Endothelial cell of umbilical vein (primary cell): ENCODE measurements around the gene KLHL35. TPM values are rescaled to one million over a fixed set of nuclear protein-coding genes. Genes with fewer than 3 reads are reported as not detected.

ENCODE experiments used
- BruUV-seq: library from RNA; stranded (reverse); fragments of 400-500 nt; replicated peaks from 2 replicates; lab custom pipeline; 2021; lab: Mats Ljungman, UMichigan
- CTCF ChIA-PET: fragments of 300-600, 350-600 bp; sonication (Branson Sonifier 250); formaldehyde crosslinking; loops from one replicate; lab custom pipeline; 2021; ENCODE audit warnings: antibody characterized with exemption, inconsistent platforms; lab: Charles Lee
- POLR2A ChIA-PET: fragments of 300-600, 350-600 bp; sonication (Branson Sonifier 250); formaldehyde crosslinking; loops from one replicate; lab custom pipeline; 2021; ENCODE audit warnings: antibody characterized with exemption, inconsistent platforms; lab: Charles Lee
- DNase-seq: peaks from one replicate; pipeline ENCODE4 v3.0.0-alpha.2; 2011; ENCODE audit warnings: low read depth, low spot score
- FAIRE-seq: peaks from 2 replicates; lab custom pipeline; 2011; peaks lifted over from hg19 to GRCh38; lab: Jason Lieb, UNC
- H2AFZ ChIP-seq: 2 replicates; pipeline ENCODE4 v1.6.0; 2012; ENCODE audit warnings: low read depth, low read length, control low read depth, inconsistent platforms
- H3K27ac ChIP-seq: 2 replicates; pipeline ENCODE4 v1.5.1; 2011; ENCODE audit warnings: low read depth, mild to moderate bottlenecking, control low read depth, low read length, moderate library complexity; ENCODE audit not compliant: insufficient read depth
- H3K27me3 ChIP-seq, 2 experiments: 2 replicates each; pipeline versions ENCODE4 v1.6.0 to v1.6.1; 2011; ENCODE audit warnings: low read length in 2 of 2, mixed read lengths in 1 of 2; ENCODE audit not compliant: control insufficient read depth in 2 of 2, insufficient read depth in 2 of 2
- H3K36me3 ChIP-seq, 2 experiments: 2 replicates in 1 of 2; 3 replicates in 1 of 2; pipeline ENCODE4 v1.5.1; 2011; ENCODE audit warnings: low read length in 2 of 2, mild to moderate bottlenecking in 1 of 2, moderate library complexity in 1 of 2; ENCODE audit not compliant: control insufficient read depth in 2 of 2, insufficient read depth in 2 of 2; ENCODE audit errors: extremely low read depth in 1 of 2
- H3K4me1 ChIP-seq: 3 replicates; pipeline ENCODE4 v1.5.1; 2011; ENCODE audit warnings: mild to moderate bottlenecking, low read length; ENCODE audit not compliant: control insufficient read depth, insufficient read depth; ENCODE audit errors: extremely low read depth
- H3K4me2 ChIP-seq: 2 replicates; pipeline ENCODE4 v1.6.1; 2011; ENCODE audit warnings: low read length, control low read depth, mixed read lengths; ENCODE audit not compliant: insufficient read depth
- H3K4me3 ChIP-seq, 3 experiments: fragments of 200-600 bp in 1 of 3; sonication (generic), shearing (Covaris generic) in 1 of 3; replicated peaks in 1 of 3; 2 replicates each; pipeline ENCODE4 v1.5.1; 2011 to 2016; ENCODE audit warnings: control low read depth in 3 of 3, low read length in 3 of 3, mild to moderate bottlenecking in 2 of 3, inconsistent platforms in 1 of 3, low read depth in 1 of 3, moderate library complexity in 1 of 3; ENCODE audit not compliant: insufficient read depth in 1 of 3
- H3K79me2 ChIP-seq: 2 replicates; pipeline ENCODE4 v1.6.0; 2012; ENCODE audit warnings: low read length, inconsistent platforms; ENCODE audit not compliant: control insufficient read depth, insufficient read depth
- H3K9ac ChIP-seq: replicated peaks from 2 replicates; pipeline ENCODE3; 2011; ENCODE audit warnings: low read length, control low read depth; ENCODE audit not compliant: insufficient read depth; ENCODE audit errors: extremely low read depth
- H3K9me1 ChIP-seq: replicated peaks from 3 replicates; pipeline ENCODE4 v1.6.0; 2011; ENCODE audit warnings: mild to moderate bottlenecking, low read length; ENCODE audit not compliant: control insufficient read depth, insufficient read depth; ENCODE audit errors: extremely low read depth
- H3K9me3 ChIP-seq: replicated peaks from 2 replicates; pipeline ENCODE4 v1.5.1; 2012; ENCODE audit warnings: low read length, inconsistent platforms; ENCODE audit not compliant: control insufficient read depth, insufficient read depth
- H4K20me1 ChIP-seq: replicated peaks from 2 replicates; pipeline ENCODE3; 2011; ENCODE audit warnings: mild to moderate bottlenecking, low read length; ENCODE audit not compliant: control insufficient read depth, insufficient read depth; ENCODE audit errors: extremely low read depth
- EZH2 ChIP-seq: IDR thresholded peaks from 2 replicates; pipeline ENCODE4 v1.6.1; 2012; ENCODE audit warnings: borderline replicate concordance, low read depth, mild to moderate bottlenecking, moderate library complexity, low read length, inconsistent platforms; ENCODE audit not compliant: severe bottlenecking
- FOS ChIP-seq: IDR thresholded peaks from 2 replicates; pipeline ENCODE4 v1.6.1; 2011; ENCODE audit warnings: mild to moderate bottlenecking, low read length, moderate library complexity, borderline replicate concordance; ENCODE audit not compliant: insufficient read depth
- GATA2 ChIP-seq: IDR thresholded peaks from 2 replicates; pipeline ENCODE4 v1.7.0; 2011; ENCODE audit warnings: low read depth, mild to moderate bottlenecking, moderate library complexity, mixed read lengths, low read length; ENCODE audit not compliant: insufficient read length, insufficient read depth
- POLR2AphosphoS5 ChIP-seq: IDR thresholded peaks from 2 replicates; pipeline ENCODE4 v1.6.1; 2012; ENCODE audit warnings: low read depth, mild to moderate bottlenecking, control low read depth, low read length, moderate library complexity; ENCODE audit not compliant: insufficient read depth
- dilution Hi-C: fragments of 300-500 bp; cut with MboI; formaldehyde crosslinking; loops from one replicate; pipeline ENCODE4 v1.15.0; 2019; ENCODE audit warnings: low sequenced_read_pairs; ENCODE audit not compliant: extremely low pct_ligation_motif_present
- intact Hi-C: fragments of 100-400 bp; cut with micrococcal nuclease; formaldehyde crosslinking; loops from one replicate; pipeline ENCODE4 v1.10.0; 2022
- polyA plus RNA-seq, 4 experiments: library from polyadenylated mRNA; depleted of rRNA in 3 of 4; stranded (reverse) in 3 of 4; unstranded in 1 of 4; fragments of >200 nt; gene quantifications; 2 replicates each; pipeline versions ENCODE4 v1.2.1 to v1.2.3, GENCODE V29; 2011 to 2012; ENCODE audit warnings: missing spikeins in 1 of 4
- total RNA-seq: library from RNA; stranded (reverse); gene quantifications from 2 replicates; pipeline ENCODE4 v1.2.3, GENCODE V29; 2021

The KLHL35 gene
- total and polyA plus RNA-seq, 2 donors (not counting 3 experiments of a cell fraction or from before 2014, with no cell fraction given): 0.97 to 2.3 TPM

GRCh38 chr11:75430714-75431532, 2.1 kb downstream of the KLHL35 start:
- no peaks in the 10 kb centered on the region for H3K9me3 ChIP-seq
- peaks cover 9% of the 10 kb centered on the region for H3K4me1 ChIP-seq
- H3K9me1 ChIP-seq: no peaks in the 10 kb centered on the region
- peak overlapping the region; percentile 19 for H2AFZ ChIP-seq
- no peaks in the 10 kb centered on the region for H3K79me2 ChIP-seq
- H4K20me1 ChIP-seq: no peaks in the 10 kb centered on the region
- ChIA-PET POLR2A (no interaction called here), CTCF (interaction anchor here (1.5 to 1.9 kb wide), 4 partner anchors 23 to 42 kb away, joined by 6 to 12 read pairs (median 7); no protein-coding TSS in a partner anchor)
- H3K4me2 ChIP-seq: peak overlapping the region; percentile 8
- TF ChIP-seq FOS (no peak), POLR2AphosphoS5 (no peak), GATA2 (no peak), EZH2 (peak; percentile 79)
- no peak overlapping the region for H3K9ac ChIP-seq
- dilution Hi-C loops (no loop called here), intact Hi-C loops (no loop called here)
- peaks cover 26 to 29% of the 10 kb centered on the region in 2 experiments for H3K27me3 ChIP-seq
- H3K4me3 ChIP-seq: peak overlapping the region in 1 of 3 experiments; percentile 4
- peaks cover 0 to 11% of the 10 kb centered on the region in 2 experiments for H3K36me3 ChIP-seq
- BruUV-seq: no TSS peak
- no peak overlapping the region for H3K27ac ChIP-seq
- FAIRE-seq (peak; percentile 40), DNase-seq (peak; percentile 24)
